ENCODE results near the gene TNRC18.
"Not testable (repeated sequence)": the region's sequence is repeated elsewhere in the genome, so short reads cannot be mapped to it uniquely, and the experiment has no call there.

TNRC18 gene

GRCh38 chr7:5310822-5311405, 112.7 kb downstream of the TNRC18 start:
- DNase-seq (ENCODE audit: extremely low read depth, low read depth), result no peak
- TF ChIP-seq, protein P1, sequence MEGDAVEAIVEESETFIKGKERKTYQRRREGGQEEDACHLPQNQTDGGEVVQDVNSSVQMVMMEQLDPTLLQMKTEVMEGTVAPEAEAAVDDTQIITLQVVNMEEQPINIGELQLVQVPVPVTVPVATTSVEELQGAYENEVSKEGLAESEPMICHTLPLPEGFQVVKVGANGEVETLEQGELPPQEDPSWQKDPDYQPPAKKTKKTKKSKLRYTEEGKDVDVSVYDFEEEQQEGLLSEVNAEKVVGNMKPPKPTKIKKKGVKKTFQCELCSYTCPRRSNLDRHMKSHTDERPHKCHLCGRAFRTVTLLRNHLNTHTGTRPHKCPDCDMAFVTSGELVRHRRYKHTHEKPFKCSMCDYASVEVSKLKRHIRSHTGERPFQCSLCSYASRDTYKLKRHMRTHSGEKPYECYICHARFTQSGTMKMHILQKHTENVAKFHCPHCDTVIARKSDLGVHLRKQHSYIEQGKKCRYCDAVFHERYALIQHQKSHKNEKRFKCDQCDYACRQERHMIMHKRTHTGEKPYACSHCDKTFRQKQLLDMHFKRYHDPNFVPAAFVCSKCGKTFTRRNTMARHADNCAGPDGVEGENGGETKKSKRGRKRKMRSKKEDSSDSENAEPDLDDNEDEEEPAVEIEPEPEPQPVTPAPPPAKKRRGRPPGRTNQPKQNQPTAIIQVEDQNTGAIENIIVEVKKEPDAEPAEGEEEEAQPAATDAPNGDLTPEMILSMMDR (IDR thresholded peaks at IDR 0.05; ENCODE audit: low read depth, low read length), result no peak

GRCh38 chr7:5309146-5309545, 114.5 kb downstream of the TNRC18 start:
- TF ChIP-seq, protein P1 (IDR thresholded peaks at IDR 0.05; ENCODE audit: low read depth, low read length), result no peak

GRCh38 chr7:5307221-5308142, 116.2 kb downstream of the TNRC18 start:
- not testable (repeated sequence) for DNase-seq (ENCODE audit: extremely low read depth, low read depth)

More at GRCh38 chr7:5309146-5309545, 114.5 kb downstream of the TNRC18 start:
- no peak for DNase-seq (ENCODE audit: extremely low read depth, low read depth)

- DNase-seq (ENCODE audit: extremely low read depth, low read depth), result not testable (repeated sequence)
Observed at GRCh38 chr7:5305050-5305449, 118.6 kb downstream of the TNRC18 start.

GRCh38 chr7:5303591-5304505, 119.8 kb downstream of the TNRC18 start:
- TF ChIP-seq, protein P1 (IDR thresholded peaks at IDR 0.05; ENCODE audit: low read depth, low read length), result no peak
- DNase-seq (ENCODE audit: extremely low read depth, low read depth), result no peak

DNA sequence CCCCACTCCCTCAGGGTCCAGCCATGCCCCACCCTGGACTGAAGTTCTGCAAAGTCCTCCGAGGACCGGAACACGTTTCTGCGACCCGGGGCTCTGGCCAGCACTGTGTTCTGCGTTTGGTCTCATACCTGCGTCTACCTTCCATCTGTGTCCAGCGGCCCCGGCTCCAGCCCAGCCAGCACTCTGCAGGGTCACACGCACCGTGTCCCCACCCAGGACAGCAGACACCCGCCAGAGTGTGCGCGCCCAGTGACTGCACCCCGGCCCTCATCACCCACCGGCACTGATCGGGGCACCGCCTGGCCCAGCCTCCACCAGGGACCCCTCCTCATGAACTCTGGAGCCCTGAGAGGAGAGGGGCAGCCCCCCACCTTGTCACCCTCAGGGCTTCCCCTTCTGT, 120.6 kb downstream of the TNRC18 start:
- no peak for DNase-seq (ENCODE audit: extremely low read depth, low read depth)

GRCh38 chr7:5302577-5302976, 121.1 kb downstream of the TNRC18 start:
- no peak for DNase-seq (ENCODE audit: extremely low read depth, low read depth)
- TF ChIP-seq, protein P1 (IDR thresholded peaks at IDR 0.05; ENCODE audit: low read depth, low read length), result no peak

More for the DNA sequence above, 120.6 kb downstream of the TNRC18 start:
- TF ChIP-seq, protein P1 (IDR thresholded peaks at IDR 0.05; ENCODE audit: low read depth, low read length), result no peak

DNA sequence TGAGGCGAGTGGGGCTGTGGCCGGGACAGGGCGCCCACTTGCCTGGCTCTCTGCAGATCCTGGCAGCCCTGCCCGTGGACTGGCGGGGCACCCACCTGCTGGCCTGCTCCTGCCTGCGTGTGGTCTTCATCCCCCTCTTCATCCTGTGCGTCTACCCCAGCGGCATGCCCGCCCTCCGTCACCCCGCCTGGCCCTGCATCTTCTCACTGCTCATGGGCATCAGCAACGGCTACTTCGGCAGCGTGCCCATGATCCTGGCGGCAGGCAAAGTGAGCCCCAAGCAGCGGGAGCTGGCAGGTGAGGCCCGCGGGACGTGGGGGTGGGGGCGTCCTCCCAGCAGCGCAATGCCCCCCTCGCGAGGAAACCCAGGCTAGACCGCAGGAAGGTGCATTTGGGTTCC, 123.3 kb downstream of the TNRC18 start:
- TF ChIP-seq, protein P1 (IDR thresholded peaks at IDR 0.05; ENCODE audit: low read depth, low read length), result no peak
- DNase-seq (ENCODE audit: extremely low read depth, low read depth), result no peak

Measured in AG09319 (cell line).